Omental fat pad (tissue), 4 donors: ENCODE data around the gene ZNF518B. TPM values are rescaled to one million over a fixed set of nuclear protein-coding genes. Genes with fewer than 3 reads are reported as not detected.
"Not testable (repeated sequence)": the region's sequence is repeated elsewhere in the genome, so short reads cannot be mapped to it uniquely, and the experiment has no call there.

Experiments
- ATAC-seq: fragments of 150-250 bp; one replicate; pipeline ENCODE4 v1.9.1; 2016; ENCODE audit warnings: mild to moderate bottlenecking, moderate library complexity; ENCODE audit not compliant: low FRiP score
- DNase-seq: peaks from one replicate; pipeline ENCODE4 v3.0.0-alpha.2; 2019; ENCODE audit warnings: low spot score
- CTCF ChIP-seq, 3 donors: fragments of 450-650 bp; IDR thresholded peaks; one replicate each; pipeline ENCODE4 v1.5.1; 2016 to 2017; ENCODE audit warnings: antibody characterized with exemption in 3 of 3, mild to moderate bottlenecking in 3 of 3, moderate library complexity in 2 of 3
- total RNA-seq, 4 donors: library from RNA; depleted of rRNA; stranded (reverse); fragments of >200 nt; gene quantifications; one replicate each; pipeline ENCODE4 v1.1.0, GENCODE V29; 2016

The ZNF518B gene
- total RNA-seq, 4 donors from 2014 or later: 14.4 to 34.2 (median 22.6) TPM

GRCh38 chr4:10442976-10443375 lies 14.2 kb downstream of the ZNF518B start:
- ATAC-seq (no peak), DNase-seq (no peak)
- TF ChIP-seq CTCF (IDR thresholded peaks at IDR 0.05): no peak

- no peak for ATAC-seq
- TF ChIP-seq CTCF (IDR thresholded peaks at IDR 0.05): no peak
- no peak for DNase-seq
Measured at GRCh38 chr4:10441512-10441911, 15.7 kb downstream of the ZNF518B start.

GRCh38 chr4:10438924-10439323 lies 18.3 kb downstream of the ZNF518B start:
- DNase-seq (no peak), ATAC-seq (no peak)
- TF ChIP-seq CTCF (IDR thresholded peaks at IDR 0.05): no peak

GRCh38 chr4:10437735-10438134 lies 19.5 kb downstream of the ZNF518B start:
- DNase-seq (no peak), ATAC-seq (no peak)
- TF ChIP-seq CTCF (IDR thresholded peaks at IDR 0.05): no peak

- not testable (repeated sequence) for ATAC-seq, DNase-seq
Measured at GRCh38 chr4:10427680-10428079, 29.5 kb downstream of the ZNF518B start.

- TF ChIP-seq CTCF (IDR thresholded peaks at IDR 0.05): no peak
- DNase-seq (no peak), ATAC-seq (no peak)
Measured at GRCh38 chr4:10421344-10422055, 35.7 kb downstream of the ZNF518B start.

- TF ChIP-seq CTCF (IDR thresholded peaks at IDR 0.05): no peak
- no peak for ATAC-seq
- DNase-seq: no peak
Measured at GRCh38 chr4:10417740-10418139, 39.5 kb downstream of the ZNF518B start.
